Neural progenitor cell (in vitro differentiated cells): ENCODE measurements around the gene PLXDC2. TPM values are rescaled to one million over a fixed set of nuclear protein-coding genes. Genes with fewer than 3 reads are reported as not detected.

ENCODE experiments used
- DNase-seq: peaks from one replicate; pipeline ENCODE4 v3.0.0-alpha.2; 2016; ENCODE audit warnings: low spot score
- H2AFZ ChIP-seq: fragments of 200-600 bp; sonication (generic); replicated peaks from 2 replicates; pipeline ENCODE4 v1.6.1; 2016; ENCODE audit warnings: antibody characterized with exemption
- H3F3A ChIP-seq: fragments of 200-600 bp; sonication (generic); 2 replicates; pipeline ENCODE4 v1.6.1; 2016; ENCODE audit warnings: antibody characterized with exemption, low read depth
- H3K27ac ChIP-seq: fragments of 200-600 bp; sonication (generic); 2 replicates; pipeline ENCODE4 v1.5.1; 2016; ENCODE audit warnings: mild to moderate bottlenecking
- H3K27me3 ChIP-seq: fragments of 200-600 bp; sonication (generic); 2 replicates; pipeline ENCODE4 v1.6.1; 2016; ENCODE audit warnings: mild to moderate bottlenecking, moderate library complexity
- H3K36me3 ChIP-seq: fragments of 200-600 bp; sonication (generic); 2 replicates; pipeline ENCODE4 v1.5.1; 2016
- H3K4me1 ChIP-seq: fragments of 200-600 bp; sonication (generic); 2 replicates; pipeline ENCODE4 v1.6.1; 2016; ENCODE audit warnings: mixed run types
- H3K4me2 ChIP-seq: fragments of 200-600 bp; sonication (generic); 2 replicates; pipeline ENCODE4 v1.6.1; 2016
- H3K4me3 ChIP-seq: fragments of 200-600 bp; sonication (generic); 2 replicates; pipeline ENCODE4 v1.5.1; 2016
- H3K79me2 ChIP-seq: fragments of 200-600 bp; sonication (generic); 2 replicates; pipeline ENCODE4 v1.6.1; 2016; ENCODE audit warnings: low read depth
- H3K9ac ChIP-seq: fragments of 200-600 bp; sonication (generic); 2 replicates; pipeline ENCODE4 v1.6.1; 2016
- H3K9me3 ChIP-seq: fragments of 200-600 bp; sonication (generic); 2 replicates; pipeline ENCODE4 v1.5.1; 2016; ENCODE audit warnings: low read depth
- H4K20me1 ChIP-seq: fragments of 200-600 bp; sonication (generic); 2 replicates; pipeline ENCODE4 v1.6.1; 2016; ENCODE audit warnings: low read depth
- H3K27ac Mint-ChIP-seq: 3 replicates; pipeline ENCODE4 v1.8.0; 2021; ENCODE audit warnings: mixed read lengths
- H3K27me3 Mint-ChIP-seq: 2 replicates; pipeline ENCODE4 v1.8.0; 2022; ENCODE audit warnings: low read depth, mild to moderate bottlenecking, inconsistent platforms, moderate library complexity, mixed read lengths; ENCODE audit not compliant: insufficient read depth
- H3K36me3 Mint-ChIP-seq: 3 replicates; pipeline ENCODE4 v1.8.0; 2021; ENCODE audit warnings: mixed read lengths
- H3K4me1 Mint-ChIP-seq: 3 replicates; pipeline ENCODE4 v1.8.0; 2021; ENCODE audit warnings: mixed read lengths
- H3K4me3 Mint-ChIP-seq: 3 replicates; pipeline ENCODE4 v1.8.0; 2021; ENCODE audit warnings: mild to moderate bottlenecking, moderate library complexity, mixed read lengths
- H3K9me3 Mint-ChIP-seq: 3 replicates; pipeline ENCODE4 v1.8.0; 2020; ENCODE audit warnings: mixed read lengths
- EZH2 ChIP-seq: fragments of 200-600 bp; sonication (generic); IDR thresholded peaks from 2 replicates; pipeline ENCODE4 v1.6.1; 2017; ENCODE audit warnings: antibody characterized with exemption, mild to moderate bottlenecking, moderate library complexity
- EZH2phosphoT487 ChIP-seq: fragments of 200-600 bp; sonication (generic); IDR thresholded peaks from 2 replicates; pipeline ENCODE4 v1.6.1; 2017; ENCODE audit warnings: antibody characterized with exemption
- total RNA-seq: library from RNA; depleted of rRNA; stranded (reverse); fragments of >200 nt; gene quantifications from 2 replicates; pipeline ENCODE4 v1.2.3, GENCODE V29; 2015; ENCODE audit warnings: low replicate concordance
- TF ChIP-seq, protein P1 (sequence below): fragments of 200-600 bp; sonication (generic); IDR thresholded peaks from 2 replicates; pipeline ENCODE4 v1.5.1; 2017; ENCODE audit warnings: antibody characterized with exemption, mild to moderate bottlenecking

Gene PLXDC2
- total RNA-seq, 1 donor from 2014 or later: 44.2 TPM

DNA sequence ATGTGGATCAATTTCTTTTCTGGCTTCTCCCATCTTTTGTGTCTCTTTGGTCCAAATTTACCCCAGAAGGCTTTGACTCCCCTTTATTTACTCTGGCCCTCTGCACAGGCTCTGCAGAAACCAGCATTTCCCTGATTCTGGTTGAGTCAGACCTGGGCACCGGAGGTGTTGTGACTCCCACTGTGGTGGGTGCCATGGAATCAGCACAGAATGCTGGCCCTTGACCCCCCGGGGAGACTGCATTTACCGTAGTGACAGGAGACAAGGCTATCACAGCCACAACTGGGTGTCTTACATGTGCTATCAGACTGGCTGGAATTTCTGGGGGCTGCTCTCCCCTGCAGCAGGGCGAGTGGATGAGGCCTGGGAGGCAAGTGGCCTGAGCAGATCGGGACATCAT, 37.6 kb downstream of the PLXDC2 start:
- Mint-ChIP-seq H3K36me3 (peaks cover 14% of the 10 kb centered on the region), H3K27me3 (no peaks in the 10 kb centered on the region), H3K4me1 (no peaks in the 10 kb centered on the region), H3K27ac (no peak overlapping the region), H3K4me3 (no peak overlapping the region), H3K9me3 (no peaks in the 10 kb centered on the region)
- H4K20me1 ChIP-seq: no peaks in the 10 kb centered on the region
- H3K4me1 ChIP-seq: no peaks in the 10 kb centered on the region
- no peak for TF ChIP-seq EZH2
- TF ChIP-seq EZH2phosphoT487: no peak
- TF ChIP-seq, protein P1, sequence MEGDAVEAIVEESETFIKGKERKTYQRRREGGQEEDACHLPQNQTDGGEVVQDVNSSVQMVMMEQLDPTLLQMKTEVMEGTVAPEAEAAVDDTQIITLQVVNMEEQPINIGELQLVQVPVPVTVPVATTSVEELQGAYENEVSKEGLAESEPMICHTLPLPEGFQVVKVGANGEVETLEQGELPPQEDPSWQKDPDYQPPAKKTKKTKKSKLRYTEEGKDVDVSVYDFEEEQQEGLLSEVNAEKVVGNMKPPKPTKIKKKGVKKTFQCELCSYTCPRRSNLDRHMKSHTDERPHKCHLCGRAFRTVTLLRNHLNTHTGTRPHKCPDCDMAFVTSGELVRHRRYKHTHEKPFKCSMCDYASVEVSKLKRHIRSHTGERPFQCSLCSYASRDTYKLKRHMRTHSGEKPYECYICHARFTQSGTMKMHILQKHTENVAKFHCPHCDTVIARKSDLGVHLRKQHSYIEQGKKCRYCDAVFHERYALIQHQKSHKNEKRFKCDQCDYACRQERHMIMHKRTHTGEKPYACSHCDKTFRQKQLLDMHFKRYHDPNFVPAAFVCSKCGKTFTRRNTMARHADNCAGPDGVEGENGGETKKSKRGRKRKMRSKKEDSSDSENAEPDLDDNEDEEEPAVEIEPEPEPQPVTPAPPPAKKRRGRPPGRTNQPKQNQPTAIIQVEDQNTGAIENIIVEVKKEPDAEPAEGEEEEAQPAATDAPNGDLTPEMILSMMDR: no peak
- H3K27ac ChIP-seq: no peak overlapping the region
- H3K36me3 ChIP-seq: no peaks in the 10 kb centered on the region
- H3K27me3 ChIP-seq: no peaks in the 10 kb centered on the region
- H2AFZ ChIP-seq: no peak overlapping the region
- H3K9ac ChIP-seq: no peak overlapping the region
- H3F3A ChIP-seq: no peaks in the 10 kb centered on the region
- H3K4me2 ChIP-seq: no peak overlapping the region
- no peak for DNase-seq
- peaks cover 68% of the 10 kb centered on the region for H3K79me2 ChIP-seq
- no peak overlapping the region for H3K4me3 ChIP-seq
- H3K9me3 ChIP-seq: no peaks in the 10 kb centered on the region

GRCh38 chr10:19857876-19858275, 41.6 kb downstream of the PLXDC2 start:
- H3K36me3 ChIP-seq: no peaks in the 10 kb centered on the region
- H3K27ac Mint-ChIP-seq: no peak overlapping the region
- H3K27me3 Mint-ChIP-seq: peaks cover 2% of the 10 kb centered on the region
- H2AFZ ChIP-seq: no peak overlapping the region
- H3K9ac ChIP-seq: no peak overlapping the region
- no peak overlapping the region for H3K27ac ChIP-seq
- peaks cover 6% of the 10 kb centered on the region for H4K20me1 ChIP-seq
- peaks cover 53% of the 10 kb centered on the region for H3K79me2 ChIP-seq
- H3K36me3 Mint-ChIP-seq: peaks cover 13% of the 10 kb centered on the region
- no peak overlapping the region for H3K4me3 Mint-ChIP-seq
- H3F3A ChIP-seq: no peaks in the 10 kb centered on the region
- no peaks in the 10 kb centered on the region for H3K27me3 ChIP-seq
- TF ChIP-seq EZH2: no peak
- TF ChIP-seq EZH2phosphoT487: no peak
- TF ChIP-seq, protein P1: no peak
- H3K9me3 Mint-ChIP-seq: no peaks in the 10 kb centered on the region
- no peak overlapping the region for H3K4me3 ChIP-seq
- DNase-seq: no peak
- H3K4me1 Mint-ChIP-seq: peaks cover 21% of the 10 kb centered on the region
- no peaks in the 10 kb centered on the region for H3K9me3 ChIP-seq
- peaks cover 3% of the 10 kb centered on the region for H3K4me1 ChIP-seq
- H3K4me2 ChIP-seq: no peak overlapping the region

DNA sequence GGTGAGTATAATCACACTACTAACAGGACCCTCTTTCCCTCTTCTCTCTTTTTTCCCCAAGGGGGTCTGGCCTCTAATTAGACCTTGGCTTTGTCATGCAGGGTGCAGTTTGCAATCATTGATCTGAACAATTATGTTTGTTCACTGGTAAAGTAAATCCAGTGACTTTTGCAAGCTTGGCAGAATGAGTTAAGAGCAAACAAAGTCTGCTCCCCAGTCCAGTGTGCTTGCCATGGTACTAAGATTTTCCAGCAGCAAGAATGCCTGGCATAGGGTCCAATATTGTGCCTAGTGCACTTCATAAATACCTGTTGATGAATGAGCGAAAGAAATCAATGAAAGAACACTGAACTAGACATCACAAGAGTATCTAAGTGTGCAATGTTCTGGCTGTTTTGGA, 43.9 kb downstream of the PLXDC2 start:
- Histone ChIP-seq H3K4me3 (no peak overlapping the region), H3K4me2 (no peak overlapping the region), H3K36me3 (no peaks in the 10 kb centered on the region), H3F3A (no peaks in the 10 kb centered on the region), H3K9ac (no peak overlapping the region), H3K79me2 (peaks cover 44% of the 10 kb centered on the region), H3K27ac (no peak overlapping the region), H3K9me3 (no peaks in the 10 kb centered on the region), H3K4me1 (peaks cover 3% of the 10 kb centered on the region), H2AFZ (no peak overlapping the region), H3K27me3 (no peaks in the 10 kb centered on the region), H4K20me1 (peaks cover 6% of the 10 kb centered on the region)
- TF ChIP-seq EZH2phosphoT487: no peak
- no peak for TF ChIP-seq EZH2
- no peak overlapping the region for H3K27ac Mint-ChIP-seq
- no peak for DNase-seq
- H3K36me3 Mint-ChIP-seq: peaks cover 19% of the 10 kb centered on the region
- H3K4me1 Mint-ChIP-seq: peaks cover 21% of the 10 kb centered on the region
- peaks cover 5% of the 10 kb centered on the region for H3K9me3 Mint-ChIP-seq
- H3K27me3 Mint-ChIP-seq: peaks cover 2% of the 10 kb centered on the region
- no peak overlapping the region for H3K4me3 Mint-ChIP-seq

DNA sequence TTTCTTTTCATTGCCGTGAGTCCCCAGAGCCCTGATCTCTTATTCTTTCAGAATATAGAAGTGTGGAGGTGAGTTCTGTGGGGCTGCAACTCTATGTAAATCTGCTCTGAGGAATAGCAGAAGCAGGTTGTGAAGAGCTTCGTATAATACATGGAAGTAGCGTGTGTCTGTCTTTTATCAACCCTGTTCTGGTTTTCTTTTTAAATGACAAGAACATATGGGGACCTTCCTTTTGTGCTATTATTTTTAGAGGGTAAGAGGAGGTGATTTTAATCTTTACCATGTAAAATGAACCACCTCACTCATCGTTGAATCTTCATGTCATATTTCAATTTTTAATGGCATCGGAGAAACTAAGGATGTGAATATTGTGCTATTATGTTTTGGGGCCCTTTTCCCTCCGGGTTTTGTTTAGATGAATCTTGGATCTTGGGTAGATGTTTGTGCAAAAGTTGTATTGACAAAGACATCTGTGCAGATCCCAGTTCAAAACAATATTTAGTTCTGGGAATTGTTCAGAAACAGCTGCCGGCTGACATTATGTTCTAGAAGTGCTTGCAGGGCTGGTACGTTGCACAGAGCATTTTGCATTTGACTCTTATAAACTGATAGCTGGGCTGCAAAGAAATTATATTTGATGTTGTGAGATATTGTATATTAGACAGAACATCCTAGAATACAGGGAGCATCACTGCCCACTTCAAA, 46.7 kb downstream of the PLXDC2 start:
- no peak overlapping the region for H3K27ac Mint-ChIP-seq
- Histone ChIP-seq H3K4me2 (no peak overlapping the region), H3K79me2 (peaks cover 43% of the 10 kb centered on the region), H2AFZ (no peak overlapping the region), H3F3A (no peaks in the 10 kb centered on the region), H3K27ac (no peak overlapping the region), H3K36me3 (no peaks in the 10 kb centered on the region), H3K9ac (no peak overlapping the region), H3K4me1 (peaks cover 3% of the 10 kb centered on the region), H3K27me3 (no peaks in the 10 kb centered on the region), H4K20me1 (peaks cover 6% of the 10 kb centered on the region), H3K4me3 (no peak overlapping the region), H3K9me3 (no peaks in the 10 kb centered on the region)
- DNase-seq: no peak
- peaks cover 16% of the 10 kb centered on the region for H3K9me3 Mint-ChIP-seq
- TF ChIP-seq, protein P1: no peak
- TF ChIP-seq EZH2phosphoT487 (no peak), EZH2 (no peak)
- peaks cover 21% of the 10 kb centered on the region for H3K4me1 Mint-ChIP-seq
- no peak overlapping the region for H3K4me3 Mint-ChIP-seq
- peaks cover 2% of the 10 kb centered on the region for H3K27me3 Mint-ChIP-seq
- H3K36me3 Mint-ChIP-seq: peaks cover 34% of the 10 kb centered on the region
